ENCODE data around the gene E2F1. TPM values are rescaled to one million over a fixed set of nuclear protein-coding genes. Genes with fewer than 3 reads are reported as not detected.

E2F1 gene
- total RNA-seq, 3 donors from 2014 or later, result 0.33 to 2.2 (median 0.88) TPM

DNA sequence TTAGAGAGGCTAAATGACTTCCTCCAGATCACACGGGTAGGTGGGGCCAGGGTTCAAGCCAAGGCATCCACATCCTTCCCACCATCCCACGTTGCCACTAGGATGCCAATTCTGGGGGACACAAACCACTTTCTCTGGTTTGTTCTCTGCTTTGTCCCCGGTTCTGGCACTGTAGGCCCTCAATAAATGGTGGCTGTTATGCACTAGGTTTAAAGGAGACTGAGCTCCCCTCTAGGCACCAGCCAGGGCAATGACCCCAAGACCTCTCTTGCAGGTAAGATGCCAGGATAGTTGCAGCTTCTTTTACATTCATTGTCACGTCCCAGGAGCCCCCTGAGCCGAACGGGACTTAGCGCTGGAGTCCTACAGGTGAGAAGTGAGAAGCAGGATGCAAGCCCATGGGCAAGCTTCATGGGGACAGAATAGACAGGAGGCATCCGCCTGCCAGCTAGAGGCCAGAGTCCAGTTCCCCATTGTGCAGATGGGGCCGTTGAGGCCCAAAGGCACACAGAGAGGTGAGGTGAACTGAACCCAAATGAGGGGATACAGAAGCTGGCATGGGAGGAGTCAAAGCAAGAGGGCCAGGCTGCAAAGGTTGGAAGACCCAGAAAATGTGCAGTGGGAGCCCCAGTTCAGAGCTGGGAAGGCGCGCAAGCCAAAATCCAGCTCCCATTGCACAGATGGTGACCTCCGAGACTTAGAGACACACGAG, 33.2 kb upstream of the E2F1 start:
- peak overlapping the region; percentile 80 to 82 for H3K27ac ChIP-seq
- no peaks in the 10 kb centered on the region for H3K9me3 ChIP-seq
- intact Hi-C loops (cut with DNase I; ENCODE audit: low total_unique reads), result no loop called here

DNA sequence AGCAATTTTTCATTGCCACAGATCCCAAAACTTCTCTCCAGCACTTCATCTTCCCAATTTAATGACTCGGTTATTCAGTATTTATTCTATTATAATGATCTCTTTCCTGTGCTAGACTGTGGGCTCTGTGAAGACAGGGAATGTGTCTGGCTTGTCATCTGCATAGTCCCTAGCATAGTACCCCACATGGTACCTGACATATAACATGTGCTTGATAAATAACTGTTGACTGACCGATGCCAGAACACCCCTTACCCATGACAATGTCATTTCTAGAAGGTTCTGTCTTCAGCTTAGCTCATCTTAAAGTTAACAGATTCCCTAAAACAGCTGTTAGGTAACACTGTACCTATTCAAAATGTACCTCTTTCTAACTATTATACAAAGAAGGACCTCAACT, 30.3 kb upstream of the E2F1 start:
- intact Hi-C loops (cut with DNase I; ENCODE audit: low total_unique reads), result no loop called here
- DNase-seq (ENCODE audit: low spot score in 2 of 2), result no peak
- peaks cover 8 to 12% of the 10 kb centered on the region in 2 donors for H3K4me1 ChIP-seq
- TF ChIP-seq, protein P1, sequence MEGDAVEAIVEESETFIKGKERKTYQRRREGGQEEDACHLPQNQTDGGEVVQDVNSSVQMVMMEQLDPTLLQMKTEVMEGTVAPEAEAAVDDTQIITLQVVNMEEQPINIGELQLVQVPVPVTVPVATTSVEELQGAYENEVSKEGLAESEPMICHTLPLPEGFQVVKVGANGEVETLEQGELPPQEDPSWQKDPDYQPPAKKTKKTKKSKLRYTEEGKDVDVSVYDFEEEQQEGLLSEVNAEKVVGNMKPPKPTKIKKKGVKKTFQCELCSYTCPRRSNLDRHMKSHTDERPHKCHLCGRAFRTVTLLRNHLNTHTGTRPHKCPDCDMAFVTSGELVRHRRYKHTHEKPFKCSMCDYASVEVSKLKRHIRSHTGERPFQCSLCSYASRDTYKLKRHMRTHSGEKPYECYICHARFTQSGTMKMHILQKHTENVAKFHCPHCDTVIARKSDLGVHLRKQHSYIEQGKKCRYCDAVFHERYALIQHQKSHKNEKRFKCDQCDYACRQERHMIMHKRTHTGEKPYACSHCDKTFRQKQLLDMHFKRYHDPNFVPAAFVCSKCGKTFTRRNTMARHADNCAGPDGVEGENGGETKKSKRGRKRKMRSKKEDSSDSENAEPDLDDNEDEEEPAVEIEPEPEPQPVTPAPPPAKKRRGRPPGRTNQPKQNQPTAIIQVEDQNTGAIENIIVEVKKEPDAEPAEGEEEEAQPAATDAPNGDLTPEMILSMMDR (IDR thresholded peaks at IDR 0.05), result no peak
- no peaks in the 10 kb centered on the region for H3K27me3 ChIP-seq
- H3K27ac ChIP-seq, result no peak overlapping the region
- H3K9me3 ChIP-seq, result no peaks in the 10 kb centered on the region
- H3K4me3 ChIP-seq, result no peak overlapping the region
- H3K36me3 ChIP-seq, result no peaks in the 10 kb centered on the region

More for the DNA sequence above, 33.2 kb upstream of the E2F1 start:
- TF ChIP-seq POLR2AphosphoS5 (IDR thresholded peaks at IDR 0.05) (no peak), POLR2A (IDR thresholded peaks at IDR 0.05) (no peak)
- TF ChIP-seq, protein P1 (IDR thresholded peaks at IDR 0.05), result no peak
- H3K4me1 ChIP-seq, result peaks cover 8 to 12% of the 10 kb centered on the region in 2 donors
- H3K4me3 ChIP-seq, result peak overlapping the region; percentile 73 to 91 (median 81)
- no peak for DNase-seq (ENCODE audit: low spot score in 2 of 2)
- H3K36me3 ChIP-seq, result no peaks in the 10 kb centered on the region
- H3K27me3 ChIP-seq, result no peaks in the 10 kb centered on the region

DNA sequence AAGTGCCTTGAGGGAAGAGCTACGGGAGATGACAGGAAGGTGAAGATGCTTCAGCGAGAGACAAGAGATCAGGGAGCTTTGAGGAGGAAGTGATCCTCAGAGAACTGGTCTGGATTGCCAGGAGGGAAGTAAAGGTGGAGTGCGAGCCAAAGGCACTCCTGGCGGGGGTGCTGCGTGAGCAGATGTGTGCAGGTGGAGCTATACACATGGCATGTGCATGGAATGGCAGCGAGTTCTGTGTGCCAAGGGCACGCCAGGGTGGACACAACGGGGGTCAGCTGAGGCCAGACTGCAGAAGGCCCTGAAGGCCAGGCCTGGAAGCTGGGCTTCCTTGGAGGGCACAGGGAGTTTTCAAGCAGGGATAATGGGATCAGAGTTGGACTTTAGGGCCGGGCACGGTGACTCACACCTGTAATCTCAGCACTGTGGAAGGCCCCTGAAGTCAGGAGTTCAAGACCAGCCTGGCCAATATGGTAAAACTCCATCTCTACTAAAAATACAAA, 27.7 kb upstream of the E2F1 start:
- intact Hi-C loops (cut with DNase I; ENCODE audit: low total_unique reads), result loop anchor here (2.0 kb wide), 1 partner anchor 71 kb away; no protein-coding TSS in a partner anchor
- Histone ChIP-seq H3K4me3 (no peak overlapping the region), H3K36me3 (no peaks in the 10 kb centered on the region), H3K27ac (no peak overlapping the region), H3K9me3 (no peaks in the 10 kb centered on the region), H3K4me1 (peaks cover 1 to 5% of the 10 kb centered on the region in 2 donors), H3K27me3 (no peaks in the 10 kb centered on the region)
- TF ChIP-seq POLR2A (IDR thresholded peaks at IDR 0.05), result no peak
- no peak for TF ChIP-seq POLR2AphosphoS5 (IDR thresholded peaks at IDR 0.05)
- TF ChIP-seq, protein P1 (IDR thresholded peaks at IDR 0.05), result no peak
- DNase-seq (ENCODE audit: low spot score in 2 of 2), result no peak

DNA sequence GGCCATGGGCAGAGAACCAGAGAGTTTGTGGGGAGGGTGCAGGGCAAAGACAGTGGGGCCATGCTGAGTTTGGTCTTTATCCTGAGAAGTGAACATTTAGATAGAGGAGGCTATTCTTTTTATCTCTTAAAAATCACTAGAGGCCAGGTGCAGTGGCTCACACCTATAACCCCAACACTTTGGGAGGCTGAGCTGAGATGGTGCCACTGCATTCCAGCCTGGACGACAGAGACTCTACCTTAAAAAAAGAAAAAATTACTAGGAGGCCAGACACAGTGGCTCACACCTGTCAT, 25.2 kb upstream of the E2F1 start:
- Histone ChIP-seq H3K36me3 (no peaks in the 10 kb centered on the region), H3K4me1 (no peaks in the 10 kb centered on the region), H3K27ac (no peak overlapping the region), H3K4me3 (no peak overlapping the region), H3K27me3 (no peaks in the 10 kb centered on the region), H3K9me3 (no peaks in the 10 kb centered on the region)
- TF ChIP-seq, protein P1 (IDR thresholded peaks at IDR 0.05), result no peak
- TF ChIP-seq POLR2AphosphoS5 (IDR thresholded peaks at IDR 0.05) (no peak), POLR2A (IDR thresholded peaks at IDR 0.05) (no peak)
- no peak for DNase-seq (ENCODE audit: low spot score in 2 of 2)
- intact Hi-C loops (cut with DNase I; ENCODE audit: low total_unique reads), result no loop called here

DNA sequence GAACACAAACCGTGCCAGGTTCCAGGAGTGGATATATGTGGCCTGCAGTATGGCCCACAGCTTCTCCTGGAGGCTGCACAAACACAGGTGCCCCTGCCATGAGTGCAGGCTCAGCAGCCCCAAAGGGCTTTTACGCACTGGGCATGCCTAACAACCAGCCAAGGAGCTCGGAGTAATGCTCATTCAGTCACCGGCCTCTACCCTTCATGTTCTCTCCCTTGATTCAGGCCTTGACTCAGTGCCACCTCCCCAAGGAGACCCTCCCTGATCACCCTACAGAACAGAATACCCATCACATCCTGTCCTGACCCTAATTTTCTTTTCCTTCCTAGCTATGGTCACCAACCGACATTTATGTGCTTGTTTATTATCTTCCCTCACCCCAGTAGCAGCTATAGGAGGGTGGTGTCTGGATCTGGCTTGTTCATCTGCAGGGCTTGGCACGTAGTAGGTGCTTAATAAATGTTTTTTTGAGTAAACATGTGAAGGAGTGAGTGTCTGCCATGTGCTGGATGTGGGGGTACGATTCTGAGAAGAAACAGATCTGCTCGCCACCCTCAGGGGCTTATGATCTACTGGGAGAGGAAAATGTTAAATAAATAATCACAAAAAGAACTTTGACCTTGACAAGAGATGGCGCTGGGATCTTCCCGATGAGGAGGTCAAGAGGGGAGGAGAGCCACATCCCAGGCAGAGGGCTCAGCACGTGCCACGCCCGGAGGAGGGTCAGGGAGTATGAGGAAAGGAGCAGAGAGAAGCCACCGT, 24.7 kb upstream of the E2F1 start:
- intact Hi-C loops (cut with DNase I; ENCODE audit: low total_unique reads), result no loop called here
- Histone ChIP-seq H3K4me3 (no peak overlapping the region), H3K27ac (no peak overlapping the region), H3K4me1 (no peaks in the 10 kb centered on the region), H3K9me3 (no peaks in the 10 kb centered on the region), H3K36me3 (no peaks in the 10 kb centered on the region), H3K27me3 (no peaks in the 10 kb centered on the region)
- TF ChIP-seq, protein P1 (IDR thresholded peaks at IDR 0.05), result no peak
- TF ChIP-seq POLR2A (IDR thresholded peaks at IDR 0.05) (no peak), POLR2AphosphoS5 (IDR thresholded peaks at IDR 0.05) (no peak)
- no peak for DNase-seq (ENCODE audit: low spot score in 2 of 2)
